GM19395 (cell line): ENCODE results near the gene YWHAB.
"Not testable (repeated sequence)": the region's sequence is repeated elsewhere in the genome, so short reads cannot be mapped to it uniquely, and the experiment has no call there.

Experiments used
- ATAC-seq: cut with Tn5 transposase; IDR thresholded peaks from one replicate; pipeline ENCODE4 v1.9.1; 2021; ENCODE audit warnings: mild to moderate bottlenecking, moderate library complexity; ENCODE audit not compliant: unreplicated experiment

YWHAB gene

GRCh38 chr20:44885392-44886265 is at the start of gene YWHAB:
Gene YWHAB (plus strand): TSS chr20:44885705. CDS start chr20:44901534, 15,829 bp downstream.
- ATAC-seq = peak; percentile 90

- ATAC-seq = no peak
Measured at GRCh38 chr20:44836601-44837120, 48.8 kb upstream of the YWHAB start.

GRCh38 chr20:44837946-44838345 is 47.6 kb upstream of the YWHAB start:
- no peak for ATAC-seq

- ATAC-seq = no peak
Measured at GRCh38 chr20:44838521-44838920, 47.0 kb upstream of the YWHAB start.

- ATAC-seq = no peak
Measured at GRCh38 chr20:44839481-44839880, 46.0 kb upstream of the YWHAB start.

- ATAC-seq = no peak
Measured at GRCh38 chr20:44840826-44841225, 44.7 kb upstream of the YWHAB start.

- ATAC-seq = no peak
Measured at GRCh38 chr20:44841955-44842354, 43.5 kb upstream of the YWHAB start.

- no peak for ATAC-seq
Measured at GRCh38 chr20:44843876-44844275, 41.6 kb upstream of the YWHAB start.

GRCh38 chr20:44848254-44849015 is 37.1 kb upstream of the YWHAB start:
- no peak for ATAC-seq

- ATAC-seq = no peak
Measured at GRCh38 chr20:44849703-44850102, 35.8 kb upstream of the YWHAB start.

- ATAC-seq = no peak
Measured at GRCh38 chr20:44850272-44850671, 35.2 kb upstream of the YWHAB start.

- no peak for ATAC-seq
Measured at GRCh38 chr20:44850837-44851236, 34.7 kb upstream of the YWHAB start.

GRCh38 chr20:44851545-44851944 is 34.0 kb upstream of the YWHAB start:
- no peak for ATAC-seq

- no peak for ATAC-seq
Measured at GRCh38 chr20:44856442-44856841, 29.1 kb upstream of the YWHAB start.

- ATAC-seq = no peak
Measured at GRCh38 chr20:44856856-44857448, 28.6 kb upstream of the YWHAB start.

- no peak for ATAC-seq
Measured at GRCh38 chr20:44858606-44859360, 26.7 kb upstream of the YWHAB start.

- no peak for ATAC-seq
Measured at GRCh38 chr20:44861531-44862006, 23.9 kb upstream of the YWHAB start.

GRCh38 chr20:44862286-44862685 is 23.2 kb upstream of the YWHAB start:
- ATAC-seq = no peak

GRCh38 chr20:44863365-44864084 is 22.0 kb upstream of the YWHAB start:
- not testable (repeated sequence) for ATAC-seq

GRCh38 chr20:44864493-44864892 is 21.0 kb upstream of the YWHAB start:
- not testable (repeated sequence) for ATAC-seq
